ENCODE measurements around the gene BCAP29.
"Not testable (repeated sequence)": the region's sequence is repeated elsewhere in the genome, so short reads cannot be mapped to it uniquely, and the experiment has no call there.

DNA sequence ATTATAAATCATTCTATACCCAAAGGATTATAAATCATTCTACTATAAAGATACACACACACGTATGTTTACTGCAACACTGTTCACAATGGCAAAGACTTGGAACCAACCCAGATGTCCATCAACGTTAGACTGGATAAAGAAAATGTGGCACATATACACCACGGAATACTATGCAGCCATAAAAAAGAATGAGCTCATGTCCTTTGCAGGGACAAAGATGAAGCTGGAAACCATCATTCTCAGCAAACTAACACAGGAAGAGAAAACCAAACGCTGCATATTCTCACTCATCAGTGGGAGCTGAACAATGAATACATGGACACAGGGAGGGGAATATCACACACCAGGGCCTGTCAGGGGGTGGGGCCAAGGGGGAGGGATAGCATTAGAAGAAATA, 42.8 kb upstream of the BCAP29 start:
- TF ChIP-seq, protein P1, sequence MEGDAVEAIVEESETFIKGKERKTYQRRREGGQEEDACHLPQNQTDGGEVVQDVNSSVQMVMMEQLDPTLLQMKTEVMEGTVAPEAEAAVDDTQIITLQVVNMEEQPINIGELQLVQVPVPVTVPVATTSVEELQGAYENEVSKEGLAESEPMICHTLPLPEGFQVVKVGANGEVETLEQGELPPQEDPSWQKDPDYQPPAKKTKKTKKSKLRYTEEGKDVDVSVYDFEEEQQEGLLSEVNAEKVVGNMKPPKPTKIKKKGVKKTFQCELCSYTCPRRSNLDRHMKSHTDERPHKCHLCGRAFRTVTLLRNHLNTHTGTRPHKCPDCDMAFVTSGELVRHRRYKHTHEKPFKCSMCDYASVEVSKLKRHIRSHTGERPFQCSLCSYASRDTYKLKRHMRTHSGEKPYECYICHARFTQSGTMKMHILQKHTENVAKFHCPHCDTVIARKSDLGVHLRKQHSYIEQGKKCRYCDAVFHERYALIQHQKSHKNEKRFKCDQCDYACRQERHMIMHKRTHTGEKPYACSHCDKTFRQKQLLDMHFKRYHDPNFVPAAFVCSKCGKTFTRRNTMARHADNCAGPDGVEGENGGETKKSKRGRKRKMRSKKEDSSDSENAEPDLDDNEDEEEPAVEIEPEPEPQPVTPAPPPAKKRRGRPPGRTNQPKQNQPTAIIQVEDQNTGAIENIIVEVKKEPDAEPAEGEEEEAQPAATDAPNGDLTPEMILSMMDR (IDR thresholded peaks at IDR 0.05): not testable (repeated sequence)
- TF ChIP-seq POLR2A, EP300, POLR2AphosphoS5 (IDR thresholded peaks at IDR 0.05): not testable (repeated sequence)

Measured in sigmoid colon (tissue), 4 donors.